ENCODE results near the gene TF. TPM values are rescaled to one million over a fixed set of nuclear protein-coding genes. Genes with fewer than 3 reads are reported as not detected.

Gene TF
- total and polyA plus RNA-seq, 8 donors, result 1.1 to 30.7 (median 5.6) TPM

GRCh38 chr3:133783762-133784161 is 37.6 kb downstream of the TF start:
- FAIRE-seq, result no peak
- ATAC-seq, result no peak
- H3K9me3 ChIP-seq, result no peaks in the 10 kb centered on the region
- 48 to 57% methylated on average over 32 of the region's 32 CpGs for WGBS, 2 donors
- intact Hi-C loops (cut with DNase I), result no loop called here
- no peak overlapping the region for H3K4me3 ChIP-seq
- H3K4me1 ChIP-seq, result no peaks in the 10 kb centered on the region
- DNase-seq, result no peak
- no peaks in the 10 kb centered on the region for H3K27me3 ChIP-seq
- no peak overlapping the region for H3K27ac ChIP-seq
- no peak for TF ChIP-seq CTCF (IDR thresholded peaks at IDR 0.05)
- no peaks in the 10 kb centered on the region for H3K36me3 ChIP-seq

- FAIRE-seq (no peak), DNase-seq (no peak), ATAC-seq (no peak)
- H3K9me3 ChIP-seq, result peaks cover 0 to 3% (median 0%) of the 10 kb centered on the region in 4 donors
- no peak for TF ChIP-seq CTCF (IDR thresholded peaks at IDR 0.05)
- H3K4me1 ChIP-seq, result no peaks in the 10 kb centered on the region
- intact Hi-C loops (cut with DNase I), result no loop called here
- no peak overlapping the region for H3K27ac ChIP-seq
- no peaks in the 10 kb centered on the region for H3K36me3 ChIP-seq
- no peak overlapping the region for H3K4me3 ChIP-seq
- WGBS, 2 donors, result 61 to 70% methylated on average over 2 of the region's 2 CpGs
- H3K27me3 ChIP-seq, result no peaks in the 10 kb centered on the region
Measured at GRCh38 chr3:133788024-133788423, 41.8 kb downstream of the TF start.

- no peak for FAIRE-seq
- H3K36me3 ChIP-seq, result no peaks in the 10 kb centered on the region
- no peaks in the 10 kb centered on the region for H3K27me3 ChIP-seq
- no peaks in the 10 kb centered on the region for H3K4me1 ChIP-seq
- no peak for TF ChIP-seq CTCF (IDR thresholded peaks at IDR 0.05)
- WGBS, 2 donors, result 53 to 55% methylated on average over 9 of the region's 9 CpGs
- peaks cover 0 to 3% (median 0%) of the 10 kb centered on the region in 4 donors for H3K9me3 ChIP-seq
- no peak for ATAC-seq
- intact Hi-C loops (cut with DNase I), result no loop called here
- no peak for DNase-seq
- H3K27ac ChIP-seq, result no peak overlapping the region
- H3K4me3 ChIP-seq, result no peak overlapping the region
Measured at GRCh38 chr3:133792171-133792763, 46.1 kb downstream of the TF start.

- DNase-seq (no peak), FAIRE-seq (no peak), ATAC-seq (no peak)
- Histone ChIP-seq H3K36me3 (no peaks in the 10 kb centered on the region), H3K4me3 (no peak overlapping the region), H3K27me3 (no peaks in the 10 kb centered on the region), H3K9me3 (no peaks in the 10 kb centered on the region), H3K27ac (no peak overlapping the region), H3K4me1 (no peaks in the 10 kb centered on the region)
- no peak for TF ChIP-seq CTCF (IDR thresholded peaks at IDR 0.05)
- 75 to 82% methylated on average over 3 of the region's 3 CpGs for WGBS, 2 donors
- intact Hi-C loops (cut with DNase I), result no loop called here
Measured at GRCh38 chr3:133797396-133798105, 51.4 kb downstream of the TF start.

Data from pancreas (tissue), 10 donors.